Liver (tissue), 3 donors: ENCODE data around the gene CHRM1.

ENCODE experiments used
- EGR1 ChIP-seq, 2 donors: IDR thresholded peaks; 2 replicates each; pipeline ENCODE4 v1.6.1; 2016 to 2018; ENCODE audit warnings: antibody characterized with exemption in 2 of 2, low read depth in 2 of 2
- GABPA ChIP-seq, 2 donors: IDR thresholded peaks in 1 of 2; conservative IDR thresholded peaks in 1 of 2; 2 replicates each; pipeline ENCODE4 v1.6.1; 2016; ENCODE audit warnings: antibody characterized with exemption in 2 of 2, mild to moderate bottlenecking in 1 of 2, moderate library complexity in 1 of 2
- TF ChIP-seq, protein P1 (sequence below): fragments of 150-350 bp; IDR thresholded peaks from 2 replicates; pipeline ENCODE4 v1.5.1; 2017; ENCODE audit warnings: improper control_type of control experiment, low read depth, low read length; ENCODE audit not compliant: missing input control
- TF ChIP-seq, protein P2 (sequence below): IDR thresholded peaks from 2 replicates; pipeline ENCODE4 v1.6.1; 2016; ENCODE audit warnings: antibody characterized with exemption, mild to moderate bottlenecking
- TF ChIP-seq, protein P3 (sequence below): IDR thresholded peaks from 2 replicates; pipeline ENCODE4 v1.6.1; 2016; ENCODE audit warnings: antibody characterized with exemption
- donor health status: healthy.
- donor health status: healthy.

DNA sequence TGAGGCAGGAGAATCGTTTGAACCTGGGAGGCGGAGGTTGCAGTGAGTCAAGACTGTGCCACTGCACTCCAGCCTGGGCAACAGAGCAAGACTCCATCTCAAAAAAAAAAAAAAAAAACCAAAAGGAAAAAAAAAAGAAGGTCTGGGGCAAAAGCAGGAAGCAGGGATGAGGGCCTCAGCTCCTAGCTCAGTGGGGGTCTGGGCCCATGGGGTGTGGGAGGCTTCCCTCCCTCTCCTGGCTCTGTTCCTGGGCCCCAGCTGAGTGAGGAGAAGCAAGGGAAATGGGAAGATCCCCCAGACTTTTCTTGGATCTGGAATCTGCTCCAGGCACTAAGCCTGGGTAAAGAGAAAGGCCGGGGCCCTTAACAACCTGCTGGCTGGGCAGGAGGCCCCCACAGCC lies 8.9 kb downstream of the CHRM1 start:
- TF ChIP-seq, protein P1, sequence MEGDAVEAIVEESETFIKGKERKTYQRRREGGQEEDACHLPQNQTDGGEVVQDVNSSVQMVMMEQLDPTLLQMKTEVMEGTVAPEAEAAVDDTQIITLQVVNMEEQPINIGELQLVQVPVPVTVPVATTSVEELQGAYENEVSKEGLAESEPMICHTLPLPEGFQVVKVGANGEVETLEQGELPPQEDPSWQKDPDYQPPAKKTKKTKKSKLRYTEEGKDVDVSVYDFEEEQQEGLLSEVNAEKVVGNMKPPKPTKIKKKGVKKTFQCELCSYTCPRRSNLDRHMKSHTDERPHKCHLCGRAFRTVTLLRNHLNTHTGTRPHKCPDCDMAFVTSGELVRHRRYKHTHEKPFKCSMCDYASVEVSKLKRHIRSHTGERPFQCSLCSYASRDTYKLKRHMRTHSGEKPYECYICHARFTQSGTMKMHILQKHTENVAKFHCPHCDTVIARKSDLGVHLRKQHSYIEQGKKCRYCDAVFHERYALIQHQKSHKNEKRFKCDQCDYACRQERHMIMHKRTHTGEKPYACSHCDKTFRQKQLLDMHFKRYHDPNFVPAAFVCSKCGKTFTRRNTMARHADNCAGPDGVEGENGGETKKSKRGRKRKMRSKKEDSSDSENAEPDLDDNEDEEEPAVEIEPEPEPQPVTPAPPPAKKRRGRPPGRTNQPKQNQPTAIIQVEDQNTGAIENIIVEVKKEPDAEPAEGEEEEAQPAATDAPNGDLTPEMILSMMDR, result no peak
- TF ChIP-seq EGR1 (IDR thresholded peaks at IDR 0.05; ENCODE audit: low read depth in 2 of 2) (no peak), GABPA (IDR thresholded peaks at IDR 0.05 in 1 of 2, conservative IDR thresholded peaks at IDR 0.05 in 1 of 2) (no peak)
- TF ChIP-seq, protein P2, sequence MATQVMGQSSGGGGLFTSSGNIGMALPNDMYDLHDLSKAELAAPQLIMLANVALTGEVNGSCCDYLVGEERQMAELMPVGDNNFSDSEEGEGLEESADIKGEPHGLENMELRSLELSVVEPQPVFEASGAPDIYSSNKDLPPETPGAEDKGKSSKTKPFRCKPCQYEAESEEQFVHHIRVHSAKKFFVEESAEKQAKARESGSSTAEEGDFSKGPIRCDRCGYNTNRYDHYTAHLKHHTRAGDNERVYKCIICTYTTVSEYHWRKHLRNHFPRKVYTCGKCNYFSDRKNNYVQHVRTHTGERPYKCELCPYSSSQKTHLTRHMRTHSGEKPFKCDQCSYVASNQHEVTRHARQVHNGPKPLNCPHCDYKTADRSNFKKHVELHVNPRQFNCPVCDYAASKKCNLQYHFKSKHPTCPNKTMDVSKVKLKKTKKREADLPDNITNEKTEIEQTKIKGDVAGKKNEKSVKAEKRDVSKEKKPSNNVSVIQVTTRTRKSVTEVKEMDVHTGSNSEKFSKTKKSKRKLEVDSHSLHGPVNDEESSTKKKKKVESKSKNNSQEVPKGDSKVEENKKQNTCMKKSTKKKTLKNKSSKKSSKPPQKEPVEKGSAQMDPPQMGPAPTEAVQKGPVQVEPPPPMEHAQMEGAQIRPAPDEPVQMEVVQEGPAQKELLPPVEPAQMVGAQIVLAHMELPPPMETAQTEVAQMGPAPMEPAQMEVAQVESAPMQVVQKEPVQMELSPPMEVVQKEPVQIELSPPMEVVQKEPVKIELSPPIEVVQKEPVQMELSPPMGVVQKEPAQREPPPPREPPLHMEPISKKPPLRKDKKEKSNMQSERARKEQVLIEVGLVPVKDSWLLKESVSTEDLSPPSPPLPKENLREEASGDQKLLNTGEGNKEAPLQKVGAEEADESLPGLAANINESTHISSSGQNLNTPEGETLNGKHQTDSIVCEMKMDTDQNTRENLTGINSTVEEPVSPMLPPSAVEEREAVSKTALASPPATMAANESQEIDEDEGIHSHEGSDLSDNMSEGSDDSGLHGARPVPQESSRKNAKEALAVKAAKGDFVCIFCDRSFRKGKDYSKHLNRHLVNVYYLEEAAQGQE, result no peak
- TF ChIP-seq, protein P3, sequence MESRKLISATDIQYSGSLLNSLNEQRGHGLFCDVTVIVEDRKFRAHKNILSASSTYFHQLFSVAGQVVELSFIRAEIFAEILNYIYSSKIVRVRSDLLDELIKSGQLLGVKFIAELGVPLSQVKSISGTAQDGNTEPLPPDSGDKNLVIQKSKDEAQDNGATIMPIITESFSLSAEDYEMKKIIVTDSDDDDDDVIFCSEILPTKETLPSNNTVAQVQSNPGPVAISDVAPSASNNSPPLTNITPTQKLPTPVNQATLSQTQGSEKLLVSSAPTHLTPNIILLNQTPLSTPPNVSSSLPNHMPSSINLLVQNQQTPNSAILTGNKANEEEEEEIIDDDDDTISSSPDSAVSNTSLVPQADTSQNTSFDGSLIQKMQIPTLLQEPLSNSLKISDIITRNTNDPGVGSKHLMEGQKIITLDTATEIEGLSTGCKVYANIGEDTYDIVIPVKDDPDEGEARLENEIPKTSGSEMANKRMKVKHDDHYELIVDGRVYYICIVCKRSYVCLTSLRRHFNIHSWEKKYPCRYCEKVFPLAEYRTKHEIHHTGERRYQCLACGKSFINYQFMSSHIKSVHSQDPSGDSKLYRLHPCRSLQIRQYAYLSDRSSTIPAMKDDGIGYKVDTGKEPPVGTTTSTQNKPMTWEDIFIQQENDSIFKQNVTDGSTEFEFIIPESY, result no peak
